Stimulated activated CD8-positive, alpha-beta memory T cell treated with anti-CD3 and anti-CD28 coated beads, Interleukin-4, amount 100 ng/mL, for 4 hours (primary cell): ENCODE data around the gene CD180.

Source experiments
- DNase-seq, 2 donors: peaks; one replicate each; pipeline ENCODE4 v3.0.0-alpha.2; 2020; ENCODE audit warnings: low read depth in 2 of 2, low spot score in 1 of 2

CD180 gene

DNA sequence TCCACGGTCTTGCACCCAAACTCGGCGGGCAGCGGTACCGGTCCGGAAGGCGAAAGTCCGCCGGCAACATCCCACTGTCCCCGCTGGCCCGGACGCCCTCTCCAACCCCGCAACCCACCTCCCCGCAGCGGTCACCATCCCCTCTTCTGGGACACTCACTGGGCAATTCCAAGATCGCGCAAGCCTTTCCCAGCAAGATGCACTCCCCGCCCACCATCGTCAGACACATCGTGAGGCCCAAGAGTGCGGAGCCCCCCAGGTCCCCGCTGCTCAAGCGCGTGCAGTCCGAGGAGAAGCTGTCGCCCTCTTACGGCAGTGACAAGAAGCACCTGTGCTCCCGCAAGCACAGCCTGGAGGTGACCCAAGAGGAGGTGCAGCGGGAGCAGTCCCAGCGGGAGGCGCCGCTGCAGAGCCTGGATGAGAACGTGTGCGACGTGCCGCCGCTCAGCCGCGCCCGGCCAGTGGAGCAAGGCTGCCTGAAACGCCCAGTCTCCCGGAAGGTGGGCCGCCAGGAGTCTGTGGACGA is 33.3 kb downstream of the CD180 start:
- DNase-seq, result no peak

DNA sequence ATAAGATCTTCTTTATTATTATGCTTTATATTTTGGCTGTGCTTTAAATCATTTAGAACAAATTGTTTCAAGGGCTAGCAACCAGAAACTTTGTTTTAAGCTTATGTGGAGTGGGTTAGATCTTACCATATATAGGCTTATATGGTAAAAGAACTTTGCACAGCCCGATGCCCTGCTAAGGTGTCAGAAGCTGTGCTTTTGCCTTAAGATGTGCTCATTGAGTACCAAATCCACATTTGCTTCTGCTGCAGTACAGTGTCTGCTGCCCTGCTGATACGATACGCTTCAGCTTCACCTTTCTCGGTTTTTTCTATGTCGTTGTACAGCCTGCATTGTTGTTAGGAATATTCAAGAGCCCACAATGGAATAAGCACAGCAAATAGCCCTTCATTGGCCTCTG is 34.8 kb downstream of the CD180 start:
- DNase-seq, result no peak

DNA sequence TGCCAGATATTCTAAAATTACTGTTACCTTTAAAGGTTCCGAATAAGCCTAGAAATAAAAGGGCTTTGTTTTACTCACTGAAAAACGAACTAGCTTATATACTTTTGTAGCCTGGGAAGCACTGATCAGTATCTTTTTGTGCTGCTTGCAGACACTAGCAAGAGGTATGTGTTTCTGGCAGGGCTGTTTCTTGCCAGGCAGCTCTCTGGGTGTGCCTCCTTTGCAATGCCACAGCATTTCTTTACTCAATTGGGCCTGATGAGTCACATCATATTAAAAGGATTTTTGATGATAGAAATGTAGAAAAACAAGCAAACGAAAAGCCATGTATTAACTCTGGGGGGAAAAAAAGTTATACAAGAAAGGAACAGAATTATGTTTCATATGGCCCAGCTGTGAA is 35.6 kb downstream of the CD180 start:
- no peak for DNase-seq

DNA sequence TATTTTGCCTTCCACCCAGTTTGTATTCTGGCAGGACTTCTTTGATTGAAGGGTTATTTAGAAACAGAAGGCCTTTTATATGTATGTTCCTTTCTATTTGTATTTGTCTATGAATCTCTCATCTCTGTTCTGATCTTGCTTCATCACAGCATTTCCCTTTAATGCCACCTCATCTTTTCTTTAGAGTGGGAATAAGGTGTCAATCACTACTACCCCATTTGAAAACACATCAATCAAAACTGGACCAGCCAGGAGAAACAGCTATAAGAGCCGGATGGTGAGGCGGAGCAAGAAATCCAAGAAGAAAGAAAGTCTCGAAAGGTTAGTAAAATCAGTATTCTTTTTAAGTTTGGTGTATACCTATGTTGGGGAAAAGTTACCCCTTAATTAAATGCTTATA is 36.3 kb downstream of the CD180 start:
- no peak for DNase-seq

DNA sequence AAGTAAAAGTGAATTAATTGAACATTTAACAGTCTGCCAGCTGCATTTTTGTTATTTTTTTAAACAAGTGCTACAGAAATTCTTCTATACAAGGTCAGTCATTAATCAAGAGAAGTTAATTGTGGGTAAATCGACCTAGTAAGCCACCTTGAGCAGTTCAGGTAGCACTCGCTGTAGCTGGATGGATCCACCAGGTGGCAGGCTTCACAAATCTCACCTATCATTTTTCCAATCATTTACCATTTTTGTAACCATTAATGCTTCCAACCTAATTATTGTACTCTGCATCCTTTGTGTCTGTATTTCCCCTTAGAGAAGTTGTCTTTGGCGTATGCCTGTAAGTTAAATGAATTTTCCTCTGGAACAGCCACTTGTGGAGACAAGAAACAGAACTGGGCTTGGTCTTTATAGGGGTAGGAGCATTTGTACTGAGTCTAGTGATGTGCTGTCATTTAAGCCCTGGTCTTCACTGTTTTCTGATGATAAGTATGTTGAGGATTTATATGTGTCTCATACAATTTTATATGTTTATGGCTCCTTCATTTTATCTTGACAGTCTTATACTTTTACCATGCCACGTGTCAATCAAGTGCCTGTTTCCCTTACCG is 39.5 kb downstream of the CD180 start:
- DNase-seq, result no peak

DNA sequence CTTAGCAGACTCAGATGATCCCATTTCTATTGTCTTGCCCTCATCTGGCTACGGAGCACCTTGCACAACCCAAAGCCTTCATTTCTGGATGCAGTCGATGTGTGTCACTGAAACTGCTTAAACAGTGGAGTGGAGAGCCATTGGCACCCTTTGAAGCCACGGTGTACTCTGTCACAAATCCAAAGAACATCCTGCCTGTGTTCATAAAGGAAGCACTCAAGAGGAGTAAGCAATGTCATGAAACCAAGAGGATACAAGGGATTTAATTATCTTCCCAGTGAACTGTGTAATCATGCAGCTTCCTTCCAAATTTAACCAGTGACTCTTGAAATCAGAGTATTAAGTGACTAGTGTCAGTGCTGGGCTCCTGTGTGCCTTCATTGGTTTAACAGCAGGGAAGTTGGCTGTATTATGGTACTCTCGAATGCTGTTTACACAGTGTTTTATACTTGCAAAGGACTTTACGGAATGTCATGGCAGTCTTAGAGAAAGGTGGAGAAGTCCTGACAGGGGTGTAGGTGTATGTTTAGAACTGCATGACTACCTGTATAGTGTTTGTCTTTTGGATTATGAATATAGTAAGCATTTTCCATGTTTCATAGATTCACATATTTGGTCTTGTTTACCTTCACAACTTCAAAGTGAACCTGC is 41.9 kb downstream of the CD180 start:
- DNase-seq, result no peak

DNA sequence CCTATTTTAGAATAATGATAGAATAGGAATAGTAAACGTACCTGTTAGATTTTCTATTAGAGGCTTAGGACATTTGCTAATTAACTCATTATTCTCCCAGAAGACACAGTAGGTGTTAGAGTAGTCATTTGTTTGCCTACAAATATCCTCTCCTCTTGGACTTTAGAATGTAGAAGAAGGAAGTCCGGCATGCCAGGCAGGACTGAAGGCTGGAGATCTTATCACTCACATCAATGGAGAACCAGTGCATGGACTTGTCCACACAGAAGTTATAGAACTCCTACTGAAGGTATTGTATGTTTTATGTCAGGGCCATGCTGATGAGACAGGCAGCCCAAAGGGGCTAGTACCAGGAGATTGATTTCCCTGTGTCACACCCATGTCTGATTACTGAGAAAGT is 43.3 kb downstream of the CD180 start:
- no peak for DNase-seq

DNA sequence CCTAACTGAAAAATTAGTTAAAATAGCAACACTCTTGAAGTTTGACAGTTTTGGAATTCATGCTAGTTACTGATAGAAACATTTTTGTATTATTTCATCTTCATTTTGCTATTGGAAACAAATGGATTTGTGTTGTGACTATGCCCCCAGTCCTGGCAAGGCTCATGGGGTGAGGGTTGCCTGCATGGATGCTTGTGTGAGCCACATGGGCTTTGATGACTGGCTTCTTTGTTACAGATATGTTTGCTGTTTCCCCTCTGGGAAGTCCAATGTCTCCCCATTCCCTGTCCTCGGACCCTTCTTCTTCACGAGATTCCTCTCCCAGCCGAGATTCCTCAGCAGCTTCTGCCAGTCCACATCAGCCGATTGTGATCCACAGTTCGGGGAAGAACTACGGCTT is 44.2 kb downstream of the CD180 start:
- DNase-seq, result no peak

DNA sequence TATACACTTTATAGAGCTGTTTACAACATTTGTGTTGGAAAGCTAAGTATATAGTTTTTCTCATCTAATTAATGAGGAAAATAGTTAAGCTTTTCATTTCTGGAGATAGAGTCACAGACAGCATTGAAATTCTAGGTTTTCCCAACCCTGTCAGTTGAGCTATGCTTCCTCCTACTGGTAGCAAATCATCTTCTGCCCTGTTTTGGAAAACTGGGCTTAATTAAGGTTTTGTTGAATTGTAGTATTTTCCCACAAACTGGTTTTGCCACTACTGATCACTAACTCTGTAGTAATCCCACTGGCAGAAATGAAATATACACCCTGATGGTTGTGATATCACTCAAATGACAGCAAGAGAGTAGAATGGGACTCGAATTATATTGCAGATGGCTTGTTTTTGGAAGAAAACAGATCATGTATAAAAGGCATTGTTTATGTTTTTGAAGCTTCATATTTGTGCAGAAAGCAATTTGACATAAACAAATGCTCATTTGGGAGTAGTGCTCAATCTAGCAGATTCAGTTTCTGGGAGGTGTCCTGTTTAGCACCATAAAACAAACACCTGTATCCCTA is 46.6 kb downstream of the CD180 start:
- no peak for DNase-seq

DNA sequence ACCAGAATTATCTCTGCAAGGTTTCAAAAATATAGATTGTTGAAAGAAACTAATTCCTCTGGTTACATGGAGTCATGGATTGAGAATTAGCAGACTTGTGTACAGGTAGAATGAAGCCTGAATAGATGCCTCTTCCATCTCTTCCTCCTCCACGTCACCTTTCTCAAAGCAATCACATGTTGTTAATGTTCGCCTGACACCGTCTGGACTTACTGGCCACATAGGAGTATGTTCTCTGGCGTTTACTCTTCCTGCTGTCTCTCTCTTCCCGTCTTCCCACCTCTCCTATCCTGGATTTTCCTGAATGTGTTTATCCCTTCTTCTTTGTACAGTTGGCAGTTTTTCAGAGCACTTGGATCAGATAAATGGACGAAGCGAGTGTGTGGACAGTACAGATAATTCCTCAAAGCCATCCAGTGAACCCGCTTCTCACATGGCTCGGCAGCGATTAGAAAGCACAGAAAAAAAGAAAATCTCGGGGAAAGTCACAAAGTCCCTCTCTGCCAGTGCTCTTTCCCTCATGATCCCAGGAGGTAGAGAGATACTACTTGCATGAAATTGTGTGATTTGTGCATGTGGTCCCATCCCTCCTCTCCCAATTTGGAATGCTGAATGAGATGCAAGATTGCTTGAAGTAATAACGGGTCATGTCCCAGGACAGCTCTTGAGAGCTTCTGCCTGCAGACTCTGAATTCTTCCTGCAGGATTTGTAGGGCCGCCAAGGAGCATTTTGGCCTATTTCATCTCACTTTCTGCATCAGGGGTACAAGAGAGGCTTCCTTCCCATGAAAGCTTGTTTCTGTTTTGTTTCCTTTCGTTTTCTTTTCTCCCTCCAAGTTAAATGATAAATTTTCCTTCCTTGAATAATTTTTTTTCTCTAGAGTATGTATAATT is 47.3 kb downstream of the CD180 start:
- DNase-seq, result no peak

DNA sequence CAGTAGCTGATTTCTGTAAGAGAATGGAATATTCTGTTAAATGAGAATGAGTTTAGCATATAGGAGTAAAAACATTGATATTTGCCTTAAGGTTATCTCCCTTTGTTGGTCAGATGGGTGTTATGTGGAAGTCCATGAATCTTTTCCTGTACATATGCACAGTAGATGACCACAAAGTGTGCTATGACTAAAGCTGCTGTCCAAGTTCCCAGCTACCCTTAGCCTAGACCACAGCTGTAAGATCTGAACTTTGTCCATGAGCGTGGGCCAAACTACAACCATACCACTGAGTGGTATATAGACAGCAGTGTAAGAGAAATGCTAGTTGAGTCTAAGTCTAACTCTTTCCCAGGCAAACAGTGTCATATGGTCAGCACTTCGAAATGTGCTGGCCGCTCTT is 48.8 kb downstream of the CD180 start:
- DNase-seq, result no peak

DNA sequence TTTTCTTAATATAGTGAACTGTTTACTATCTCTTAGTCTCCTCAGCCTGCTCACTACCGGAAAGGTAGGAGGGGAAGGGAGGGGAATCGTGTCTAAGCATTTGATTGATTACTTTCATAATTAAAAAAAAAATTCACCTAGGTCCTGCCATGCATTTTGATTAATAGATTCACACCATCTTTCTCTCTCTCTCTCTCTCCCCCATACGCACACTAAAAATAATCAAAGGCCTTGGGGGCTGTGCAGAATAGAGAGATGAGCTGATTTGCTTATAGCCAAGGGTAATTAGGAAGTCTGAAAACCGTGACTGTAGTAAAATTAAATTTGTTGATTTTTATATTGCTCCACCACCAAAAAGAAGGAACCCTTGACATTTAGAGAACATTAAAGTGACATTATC is 49.6 kb downstream of the CD180 start:
- no peak for DNase-seq

DNA sequence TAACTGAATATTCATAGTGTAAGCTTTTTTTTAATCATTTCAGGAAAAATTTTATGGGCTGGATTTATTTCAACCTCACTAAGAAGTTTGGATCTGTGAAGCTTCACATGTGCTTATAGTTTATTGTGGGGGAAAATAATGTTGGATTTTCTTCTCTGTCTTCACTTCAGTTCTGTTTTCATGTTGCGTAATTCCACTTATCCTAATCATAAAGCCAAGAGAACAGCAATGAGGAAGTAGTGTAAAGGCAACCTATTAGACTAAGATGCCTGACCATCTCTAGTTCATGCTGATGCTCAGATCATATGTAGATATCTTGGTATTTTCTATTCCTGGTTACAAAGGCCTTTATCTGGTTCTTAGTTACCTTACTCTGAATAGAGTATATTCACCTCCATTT is 50.0 kb downstream of the CD180 start:
- no peak for DNase-seq

DNA sequence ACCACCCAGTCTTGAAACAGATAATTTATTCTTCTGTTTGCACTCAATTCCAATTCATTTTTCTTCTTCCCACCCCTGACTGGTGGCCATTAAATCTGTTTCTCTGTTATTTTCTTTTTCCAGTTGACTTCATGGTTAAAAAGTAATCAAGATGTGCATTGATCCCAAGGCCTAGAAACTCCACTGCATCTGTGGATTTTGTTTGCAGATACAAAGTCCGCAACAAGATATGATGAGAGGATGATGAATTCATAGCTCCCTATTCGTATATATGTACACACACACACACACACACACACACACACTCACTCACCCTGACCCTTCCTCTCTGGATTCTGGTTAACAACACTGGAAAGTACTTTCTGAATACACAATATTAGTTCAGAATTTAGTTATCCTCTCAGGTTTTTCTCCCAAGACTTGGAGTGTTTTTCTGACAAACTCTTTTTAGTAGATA is 52.4 kb downstream of the CD180 start:
- DNase-seq, result no peak

DNA sequence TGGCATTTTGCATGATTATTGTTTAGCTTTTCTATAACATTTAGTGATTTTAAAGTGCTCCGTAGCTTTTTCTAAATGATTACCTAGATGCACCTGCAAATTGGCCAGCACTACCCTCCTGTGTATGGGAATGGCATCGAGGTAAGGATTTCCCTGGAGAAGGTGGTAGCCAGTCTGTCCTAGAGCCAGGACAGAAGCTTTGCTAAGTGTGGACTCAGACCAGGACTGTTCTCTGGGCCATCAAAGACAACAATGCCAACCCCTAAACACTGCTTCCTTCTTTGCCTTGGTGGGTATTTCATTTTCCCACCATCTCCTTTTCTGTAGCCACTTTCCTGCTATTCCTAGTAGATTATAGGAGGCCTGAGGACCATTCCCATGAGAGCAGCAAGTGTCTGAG is 53.0 kb downstream of the CD180 start:
- no peak for DNase-seq

DNA sequence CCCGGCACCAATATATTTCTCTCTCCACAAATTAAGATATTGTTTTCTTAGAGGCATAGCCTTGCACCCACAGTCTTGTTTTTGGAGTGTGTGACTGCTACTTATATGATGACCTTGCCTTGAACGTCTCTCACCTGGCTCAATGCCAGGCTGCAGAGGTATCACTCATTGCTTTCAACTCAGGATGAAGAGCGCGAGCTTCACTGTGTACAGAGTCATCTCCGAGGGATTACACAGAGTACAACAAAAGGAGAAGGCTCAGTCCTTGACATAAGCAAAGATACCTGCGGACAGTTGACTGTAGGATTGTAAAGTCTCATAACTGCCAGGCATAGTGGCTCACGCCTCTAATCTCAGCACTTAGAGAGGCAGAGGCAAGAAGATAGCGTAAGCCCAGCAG is 53.8 kb downstream of the CD180 start:
- no peak for DNase-seq

DNA sequence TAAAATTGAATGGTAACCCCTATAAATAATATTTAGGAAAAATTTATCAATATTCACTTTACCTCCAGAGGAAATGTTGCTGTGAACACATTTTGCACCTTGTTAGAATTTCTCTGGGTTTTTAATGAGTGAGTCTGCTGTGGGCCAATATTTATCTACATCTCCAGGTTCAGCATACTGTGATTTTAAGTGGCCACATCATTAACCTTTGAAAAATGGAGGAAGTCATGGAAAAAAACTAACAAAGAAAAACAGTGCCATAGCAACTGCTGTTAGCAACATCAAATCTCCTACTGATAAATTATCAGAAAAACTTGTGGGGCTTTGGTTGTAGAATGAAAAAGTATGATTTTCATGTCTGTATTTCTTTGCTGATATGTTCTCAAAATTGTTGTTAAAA is 55.0 kb downstream of the CD180 start:
- DNase-seq, result no peak

DNA sequence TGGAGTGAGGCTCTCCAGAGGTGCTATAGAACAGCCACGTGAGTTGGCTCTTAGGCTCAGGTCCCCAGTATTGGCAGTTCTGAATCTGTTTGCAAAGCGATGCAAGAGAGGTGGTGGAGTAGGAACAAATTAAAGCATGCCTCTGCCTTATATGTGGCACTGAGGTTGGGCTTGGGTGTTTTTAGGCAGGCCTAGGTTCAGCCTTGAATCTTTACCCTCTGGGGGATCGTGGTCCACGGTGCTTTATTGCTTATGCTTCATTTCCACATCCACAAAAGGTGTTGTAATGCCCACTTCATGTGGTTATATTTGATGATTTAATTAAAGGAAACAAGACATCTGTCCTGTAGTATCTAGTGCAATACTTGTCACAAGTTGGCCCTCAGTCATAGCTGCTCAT is 56.2 kb downstream of the CD180 start:
- DNase-seq, result no peak

DNA sequence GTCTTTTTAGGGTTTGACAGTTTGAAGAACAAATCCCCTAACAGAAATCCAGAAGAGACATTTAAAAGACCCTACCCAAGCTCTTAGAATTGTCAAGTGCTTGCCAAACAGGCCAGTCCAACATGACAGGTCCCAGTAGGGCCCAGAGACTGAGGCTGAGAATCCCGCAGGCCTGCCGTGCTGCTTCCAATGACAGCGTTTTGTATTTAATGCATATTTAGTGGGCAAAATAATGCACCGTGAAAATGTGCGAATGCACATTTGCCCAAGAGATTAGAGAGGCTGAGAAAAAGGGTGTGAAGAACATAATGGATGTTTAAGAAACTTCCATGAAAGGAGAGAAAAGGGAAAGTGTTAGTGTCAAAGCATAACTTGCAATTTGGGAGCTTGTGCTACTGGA is 57.6 kb downstream of the CD180 start:
- no peak for DNase-seq

DNA sequence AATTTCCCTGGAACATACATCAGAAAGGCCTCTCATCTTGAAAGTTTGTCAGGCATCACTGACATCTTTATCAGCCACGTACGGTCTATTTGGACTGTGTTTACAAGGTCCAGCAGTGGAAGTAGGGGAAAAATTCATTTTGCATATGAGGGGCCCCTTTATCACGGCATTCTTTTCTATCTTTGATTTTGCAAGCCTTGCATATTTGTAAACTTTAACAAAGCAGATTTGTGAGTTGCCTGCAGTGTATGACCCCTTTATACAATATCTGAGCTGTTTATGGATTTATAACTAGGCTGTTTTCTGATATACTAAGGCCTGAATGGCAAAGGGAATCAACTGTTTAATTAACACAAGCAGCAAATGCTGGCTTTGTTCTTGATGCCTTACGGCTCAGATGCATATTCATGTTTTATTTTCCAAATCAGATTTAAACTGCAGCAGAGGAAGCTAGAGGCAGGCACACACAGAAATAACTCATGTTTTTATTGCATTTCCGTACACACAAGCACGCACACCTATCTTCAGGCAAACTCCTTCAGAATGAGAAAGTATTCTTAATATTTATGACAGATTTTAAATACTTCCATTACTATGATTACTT is 61.1 kb downstream of the CD180 start:
- no peak for DNase-seq

DNA sequence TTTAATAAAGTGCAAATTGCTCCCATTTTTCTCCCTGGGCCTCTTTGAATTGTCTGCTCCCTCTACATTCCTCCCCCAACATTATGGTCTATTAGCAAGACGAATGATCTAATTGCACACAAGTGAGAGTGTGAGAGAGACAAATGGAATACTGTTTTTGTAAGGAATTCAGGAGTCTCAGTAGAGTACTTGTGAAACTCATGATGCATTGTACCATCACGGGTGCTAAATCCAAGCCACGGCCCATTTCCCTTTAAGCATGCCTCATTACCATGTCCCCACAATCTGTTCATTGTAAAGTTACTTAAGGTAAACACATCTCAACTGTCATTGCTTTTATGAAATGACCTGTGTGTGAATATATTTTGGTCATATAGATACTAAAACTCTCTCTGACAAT is 62.8 kb downstream of the CD180 start:
- no peak for DNase-seq
